Measurements from ENCODE around the gene LAMB1. TPM values are rescaled to one million over a fixed set of nuclear protein-coding genes. Genes with fewer than 3 reads are reported as not detected.

The LAMB1 gene
- total and polyA plus RNA-seq, 2 of the 13 experiments (the other 11 are each of a cell fraction or from before 2014, with no cell fraction given), result 109 to 124 TPM

GRCh38 chr7:107948645-107949442, 54.1 kb downstream of the LAMB1 start (continued):
- TF ChIP-seq MTA3 (CRISPR knock-in tag; IDR thresholded peaks at IDR 0.05) (no peak), SKI (IDR thresholded peaks at IDR 0.05; ENCODE audit: partially characterized antibody) (no peak), HOXA3 (CRISPR knock-in tag; IDR thresholded peaks at IDR 0.05) (0 out of 2 replicates have a peak, but pooled peaks have one; percentile 19), ZBTB34 (CRISPR knock-in tag; IDR thresholded peaks at IDR 0.05) (no peak), DNMT1 (CRISPR knock-in tag; IDR thresholded peaks at IDR 0.05) (no peak), ZNF850 (CRISPR knock-in tag; conservative IDR thresholded peaks at IDR 0.05) (no peak), NR2C2 (CRISPR knock-in tag; IDR thresholded peaks at IDR 0.05; ENCODE audit: borderline replicate concordance) (peak; percentile 6; the same call in 1 of the 2 replicates), ZNF792 (CRISPR knock-in tag; IDR thresholded peaks at IDR 0.05) (0 out of 2 replicates have a peak, but pooled peaks have one; percentile 25), ZNF614 (CRISPR knock-in tag; IDR thresholded peaks at IDR 0.05; ENCODE audit: borderline replicate concordance) (no peak), AGO1 (IDR thresholded peaks at IDR 0.05; ENCODE audit: low read depth, low read length, poor library complexity, severe bottlenecking) (no peak), IRF2 (CRISPR knock-in tag; IDR thresholded peaks at IDR 0.05) (no peak), ZFP41 (CRISPR knock-in tag; IDR thresholded peaks at IDR 0.05; ENCODE audit: borderline replicate concordance) (no peak), NFE2L1 (CRISPR knock-in tag; IDR thresholded peaks at IDR 0.05; ENCODE audit: borderline replicate concordance) (no peak), ZNF672 (CRISPR knock-in tag; IDR thresholded peaks at IDR 0.05) (no peak), SIX1 (CRISPR knock-in tag; IDR thresholded peaks at IDR 0.05; ENCODE audit: borderline replicate concordance) (peak; percentile 43; the same call in 1 of the 2 replicates), CHD4 (IDR thresholded peaks at IDR 0.05; ENCODE audit: borderline replicate concordance, low read length) (no peak), AGO2 (optimal IDR thresholded peaks at IDR 0.05; ENCODE audit: low read depth, low read length) (no peak), ZNF563 (CRISPR knock-in tag; IDR thresholded peaks at IDR 0.05) (no peak), FOXJ3 (CRISPR knock-in tag; IDR thresholded peaks at IDR 0.05; ENCODE audit: borderline replicate concordance) (0 out of 2 replicates have a peak, but pooled peaks have one; percentile 24), RAD51 (IDR thresholded peaks at IDR 0.05; ENCODE audit: borderline replicate concordance) (no peak), MIXL1 (CRISPR knock-in tag; IDR thresholded peaks at IDR 0.05) (0 out of 2 replicates have a peak, but pooled peaks have one; percentile 10), RXRB (CRISPR knock-in tag; IDR thresholded peaks at IDR 0.05; ENCODE audit: borderline replicate concordance) (peak; percentile 57; the same call in 1 of the 2 replicates), POLR2A (IDR thresholded peaks at IDR 0.05; ENCODE audit: insufficient read depth in 1 of 2, low read depth in 2 of 2, low read length in 2 of 2) (no peak), ZNF207 (IDR thresholded peaks at IDR 0.05; ENCODE audit: borderline replicate concordance) (no peak), HNRNPK (IDR thresholded peaks at IDR 0.05; ENCODE audit: low read depth, low read length, poor library complexity, severe bottlenecking) (no peak)

Measured in HepG2 (cell line).